Esophagus muscularis mucosa (tissue), 4 donors: ENCODE measurements around the gene ZSWIM6.

Source experiments
- CTCF ChIP-seq, 3 experiments: fragments of 200-600 bp in 2 of 3; fragments of 450-650 bp in 1 of 3; sonication (generic) in 2 of 3; IDR thresholded peaks; one replicate each; pipeline ENCODE4 v1.5.1; 2017 to 2019; ENCODE audit warnings: antibody characterized with exemption in 3 of 3, mild to moderate bottlenecking in 2 of 3, moderate library complexity in 1 of 3
- EP300 ChIP-seq: sonication (generic); formaldehyde crosslinking; IDR thresholded peaks from one replicate; pipeline ENCODE4 v1.6.1; 2017; ENCODE audit warnings: antibody characterized with exemption
- POLR2AphosphoS5 ChIP-seq, 2 donors: sonication (generic); formaldehyde crosslinking; IDR thresholded peaks; one replicate each; pipeline ENCODE4 v1.6.1; 2017; ENCODE audit warnings: antibody characterized with exemption in 2 of 2

DNA sequence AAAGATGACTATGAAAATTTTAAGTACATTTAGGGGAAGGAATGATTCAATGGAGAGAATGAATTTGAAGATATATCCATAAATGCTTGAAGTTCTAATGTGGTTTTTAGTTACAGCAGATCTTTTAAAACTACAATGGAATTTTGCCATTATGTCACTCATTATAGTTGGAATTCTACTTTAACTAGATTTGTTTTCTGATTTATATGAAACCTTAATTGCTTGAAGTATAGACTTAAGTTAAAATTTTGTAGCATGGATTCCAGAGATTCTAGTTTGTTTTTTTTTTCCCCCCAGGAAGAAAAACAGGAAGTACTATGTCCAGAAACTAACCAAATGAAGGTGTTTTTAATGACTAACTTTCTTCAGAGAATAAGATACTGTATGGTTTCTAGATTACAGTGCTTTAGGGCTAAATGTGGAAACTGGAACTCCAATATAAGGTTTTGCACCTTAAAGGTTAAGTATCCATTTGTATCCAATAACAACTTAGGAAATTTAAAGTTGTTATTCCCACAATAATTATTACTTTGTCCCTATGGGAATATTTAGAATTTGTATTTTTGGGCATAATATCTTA lies 70.3 kb downstream of the ZSWIM6 start:
- TF ChIP-seq POLR2AphosphoS5 (IDR thresholded peaks at IDR 0.05) (no peak), CTCF (IDR thresholded peaks at IDR 0.05) (no peak), EP300 (no peak)
